ENCODE results near the gene DAZ4.
"Not testable (repeated sequence)": the region's sequence is repeated elsewhere in the genome, so short reads cannot be mapped to it uniquely, and the experiment has no call there.

DAZ4 gene

GRCh38 chrY:24833619-24834018, at the start of gene DAZ4:
Gene DAZ4, plus strand, starts transcription at chrY:24833919. Its CDS starts 208 bp downstream, at chrY:24834127.
- TF ChIP-seq GATA2, GATA3 (IDR thresholded peaks at IDR 0.05; ENCODE audit: low read depth, low read length): not testable (repeated sequence)

GRCh38 chrY:24813293-24813692, 20.4 kb upstream of the DAZ4 start, which contains the start of gene DAZ3:
Gene DAZ3, minus strand, starts transcription at chrY:24813393. Its CDS starts 208 bp downstream, at chrY:24813185.
- not testable (repeated sequence) for TF ChIP-seq GATA2, GATA3 (IDR thresholded peaks at IDR 0.05; ENCODE audit: low read depth, low read length)
